Fibroblast of villous mesenchyme (primary cell): Measurements from ENCODE around the gene TAGAP. TPM values are rescaled to one million over a fixed set of nuclear protein-coding genes. Genes with fewer than 3 reads are reported as not detected.

Experiments
- DNase-seq: peaks from one replicate; pipeline ENCODE4 v3.0.0-alpha.2; 2010; ENCODE audit warnings: low read depth
- H3K4me3 ChIP-seq: 2 replicates; pipeline ENCODE4 v1.5.1; 2011; ENCODE audit warnings: low read depth, mild to moderate bottlenecking, low read length
- total RNA-seq: library from RNA; depleted of rRNA; stranded (reverse); fragments of >200 nt; gene quantifications from 2 replicates; pipeline ENCODE4 v1.2.3, GENCODE V29; 2012
- TF ChIP-seq, protein P1 (sequence below): IDR thresholded peaks from 2 replicates; pipeline ENCODE4 v1.5.1; 2012; ENCODE audit warnings: low read depth, mild to moderate bottlenecking, low read length; ENCODE audit not compliant: insufficient read depth

The TAGAP gene
- total RNA-seq, 1 donor: not detected

DNA sequence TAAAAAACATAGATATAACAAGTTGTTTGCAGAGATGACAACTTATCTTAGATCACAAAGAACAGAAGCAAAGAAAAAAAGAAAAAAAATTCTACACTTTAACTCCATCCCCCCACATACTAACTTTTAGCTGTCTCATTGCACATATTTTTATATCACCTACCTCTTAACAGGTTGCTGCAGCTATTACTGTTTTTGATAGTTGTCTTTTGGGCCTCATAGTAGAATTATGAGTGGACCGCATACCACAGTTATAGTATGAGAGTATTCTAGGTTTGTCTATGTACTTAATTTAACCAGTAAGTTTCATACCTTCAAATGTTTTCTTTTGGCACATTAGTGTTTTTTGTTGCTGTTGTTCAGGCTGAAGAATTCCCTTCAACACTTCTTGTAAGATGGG lies 57.1 kb downstream of the TAGAP start:
- DNase-seq: no peak
- TF ChIP-seq, protein P1, sequence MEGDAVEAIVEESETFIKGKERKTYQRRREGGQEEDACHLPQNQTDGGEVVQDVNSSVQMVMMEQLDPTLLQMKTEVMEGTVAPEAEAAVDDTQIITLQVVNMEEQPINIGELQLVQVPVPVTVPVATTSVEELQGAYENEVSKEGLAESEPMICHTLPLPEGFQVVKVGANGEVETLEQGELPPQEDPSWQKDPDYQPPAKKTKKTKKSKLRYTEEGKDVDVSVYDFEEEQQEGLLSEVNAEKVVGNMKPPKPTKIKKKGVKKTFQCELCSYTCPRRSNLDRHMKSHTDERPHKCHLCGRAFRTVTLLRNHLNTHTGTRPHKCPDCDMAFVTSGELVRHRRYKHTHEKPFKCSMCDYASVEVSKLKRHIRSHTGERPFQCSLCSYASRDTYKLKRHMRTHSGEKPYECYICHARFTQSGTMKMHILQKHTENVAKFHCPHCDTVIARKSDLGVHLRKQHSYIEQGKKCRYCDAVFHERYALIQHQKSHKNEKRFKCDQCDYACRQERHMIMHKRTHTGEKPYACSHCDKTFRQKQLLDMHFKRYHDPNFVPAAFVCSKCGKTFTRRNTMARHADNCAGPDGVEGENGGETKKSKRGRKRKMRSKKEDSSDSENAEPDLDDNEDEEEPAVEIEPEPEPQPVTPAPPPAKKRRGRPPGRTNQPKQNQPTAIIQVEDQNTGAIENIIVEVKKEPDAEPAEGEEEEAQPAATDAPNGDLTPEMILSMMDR: no peak
- no peak overlapping the region for H3K4me3 ChIP-seq

Other genes with a start within 250 kb of the TAGAP start
- 100 and 116 TPM in 2 replicates for gene EZR, start 225.6 kb downstream of the TAGAP start, total RNA-seq
- gene RSPH3, start 44.8 kb downstream of the TAGAP start, total RNA-seq: 5.2 and 6.0 TPM in 2 replicates
- gene FNDC1, start 124.4 kb upstream of the TAGAP start, total RNA-seq: under 0.01 TPM in 2 replicates